Mesenchymal stem cell (in vitro differentiated cells and primary cell): ENCODE measurements around the gene NDUFA13.
A peak's percentile ranks its signal among the peaks of the same experiment; 100 is the strongest.

Experiments
- DNase-seq: peaks from one replicate; pipeline ENCODE4 v3.0.0-alpha.2; 2013
- H2AFZ ChIP-seq: one replicate; pipeline ENCODE4 v1.6.1; 2013; ENCODE audit warnings: low read depth, mild to moderate bottlenecking, control low read depth, inconsistent platforms, low read length, moderate library complexity
- H2AK5ac ChIP-seq: 2 replicates; pipeline ENCODE4 v1.6.1; 2013; ENCODE audit warnings: low read length, moderate library complexity, mild to moderate bottlenecking, inconsistent platforms; ENCODE audit not compliant: severe bottlenecking
- H2BK120ac ChIP-seq: one replicate; pipeline ENCODE4 v1.6.1; 2013; ENCODE audit warnings: low read depth, mild to moderate bottlenecking, inconsistent platforms, low read length, moderate library complexity
- H2BK12ac ChIP-seq, 2 experiments: one replicate each; pipeline ENCODE4 v1.6.1; 2013; ENCODE audit warnings: inconsistent platforms in 2 of 2, low read length in 2 of 2, mild to moderate bottlenecking in 2 of 2, moderate library complexity in 2 of 2, control low read depth in 1 of 2
- H2BK15ac ChIP-seq: one replicate; pipeline ENCODE4 v1.6.1; 2013; ENCODE audit warnings: mild to moderate bottlenecking, low read depth, inconsistent platforms; ENCODE audit not compliant: poor library complexity, severe bottlenecking
- H2BK5ac ChIP-seq: 2 replicates; pipeline ENCODE4 v1.6.1; 2013; ENCODE audit warnings: low read depth, mild to moderate bottlenecking, low read length, control low read depth, inconsistent platforms; ENCODE audit not compliant: poor library complexity, severe bottlenecking
- H3K14ac ChIP-seq, 2 experiments: one replicate each; pipeline ENCODE4 v1.6.1; 2013; ENCODE audit warnings: inconsistent platforms in 2 of 2, low read length in 2 of 2, control low read depth in 1 of 2, mild to moderate bottlenecking in 1 of 2, moderate library complexity in 1 of 2
- H3K18ac ChIP-seq, 2 experiments: one replicate each; pipeline ENCODE4 v1.6.1; 2013; ENCODE audit warnings: inconsistent platforms in 2 of 2, low read length in 2 of 2, control low read depth in 1 of 2, low read depth in 1 of 2, mild to moderate bottlenecking in 1 of 2
- H3K23ac ChIP-seq, 2 experiments: one replicate each; pipeline ENCODE4 v1.6.1; 2013; ENCODE audit warnings: inconsistent platforms in 2 of 2, low read length in 2 of 2, mild to moderate bottlenecking in 2 of 2, moderate library complexity in 2 of 2, control low read depth in 1 of 2
- H3K27ac ChIP-seq: 2 replicates; pipeline ENCODE4 v1.5.1; 2013; ENCODE audit warnings: mild to moderate bottlenecking, moderate library complexity, low read length, control low read depth, inconsistent platforms; ENCODE audit not compliant: poor library complexity, severe bottlenecking
- H3K27me3 ChIP-seq, 2 experiments: 2 replicates each; pipeline versions ENCODE4 v1.6.1 to v1.7.0; 2013; ENCODE audit warnings: low read length in 2 of 2, mild to moderate bottlenecking in 2 of 2, moderate library complexity in 2 of 2, control low read depth in 1 of 2, inconsistent platforms in 1 of 2; ENCODE audit not compliant: control insufficient read depth in 1 of 2, insufficient read depth in 1 of 2
- H3K36me3 ChIP-seq, 2 experiments: 2 replicates each; pipeline versions ENCODE4 v1.6.1 to v1.7.0; 2013; ENCODE audit warnings: low read length in 2 of 2, control low read depth in 1 of 2, inconsistent platforms in 1 of 2, low read depth in 1 of 2, mild to moderate bottlenecking in 1 of 2; ENCODE audit not compliant: insufficient read depth in 2 of 2, control insufficient read depth in 1 of 2
- H3K4ac ChIP-seq, 2 experiments: one replicate each; pipeline ENCODE4 v1.6.1; 2013; ENCODE audit warnings: inconsistent platforms in 2 of 2, low read length in 2 of 2, mild to moderate bottlenecking in 2 of 2, moderate library complexity in 2 of 2, control low read depth in 1 of 2, low read depth in 1 of 2
- H3K4me1 ChIP-seq: 2 replicates; pipeline ENCODE4 v1.6.1; 2013; ENCODE audit warnings: low read depth, low read length, control low read depth; ENCODE audit not compliant: control insufficient read depth, insufficient read depth
- H3K4me2 ChIP-seq: 2 replicates; pipeline ENCODE4 v1.6.1; 2013; ENCODE audit warnings: low read length, mild to moderate bottlenecking, inconsistent platforms; ENCODE audit not compliant: poor library complexity, severe bottlenecking
- H3K4me3 ChIP-seq, 2 experiments: 2 replicates each; pipeline versions ENCODE4 v1.5.1 to v1.7.0; 2013; ENCODE audit warnings: low read length in 2 of 2, mild to moderate bottlenecking in 2 of 2, control low read depth in 1 of 2, low read depth in 1 of 2; ENCODE audit not compliant: insufficient read depth in 1 of 2
- H3K79me1 ChIP-seq: replicated peaks from 2 replicates; pipeline ENCODE4 v1.6.1; 2013; ENCODE audit warnings: mild to moderate bottlenecking, control low read depth, low read length, inconsistent platforms; ENCODE audit not compliant: poor library complexity, severe bottlenecking
- H3K9ac ChIP-seq: 2 replicates; pipeline ENCODE4 v1.7.0; 2013; ENCODE audit warnings: mild to moderate bottlenecking, low read length, moderate library complexity
- H3K9me3 ChIP-seq: 2 replicates; pipeline ENCODE4 v1.7.0; 2013; ENCODE audit warnings: mild to moderate bottlenecking, low read length; ENCODE audit not compliant: control insufficient read depth
- H4K8ac ChIP-seq: one replicate; pipeline ENCODE4 v1.6.1; 2013; ENCODE audit warnings: inconsistent platforms, mild to moderate bottlenecking, low read length, moderate library complexity
- H4K91ac ChIP-seq: one replicate; pipeline ENCODE4 v1.6.1; 2013; ENCODE audit warnings: mild to moderate bottlenecking, low read length, inconsistent platforms
- WGBS: methylation state at CpG from one replicate; pipeline ENCODE4 v1.1.7; 2013; ENCODE audit warnings: mixed read lengths; 5-methylcytosine and 5-hydroxymethylcytosine counted together

The NDUFA13 gene

DNA sequence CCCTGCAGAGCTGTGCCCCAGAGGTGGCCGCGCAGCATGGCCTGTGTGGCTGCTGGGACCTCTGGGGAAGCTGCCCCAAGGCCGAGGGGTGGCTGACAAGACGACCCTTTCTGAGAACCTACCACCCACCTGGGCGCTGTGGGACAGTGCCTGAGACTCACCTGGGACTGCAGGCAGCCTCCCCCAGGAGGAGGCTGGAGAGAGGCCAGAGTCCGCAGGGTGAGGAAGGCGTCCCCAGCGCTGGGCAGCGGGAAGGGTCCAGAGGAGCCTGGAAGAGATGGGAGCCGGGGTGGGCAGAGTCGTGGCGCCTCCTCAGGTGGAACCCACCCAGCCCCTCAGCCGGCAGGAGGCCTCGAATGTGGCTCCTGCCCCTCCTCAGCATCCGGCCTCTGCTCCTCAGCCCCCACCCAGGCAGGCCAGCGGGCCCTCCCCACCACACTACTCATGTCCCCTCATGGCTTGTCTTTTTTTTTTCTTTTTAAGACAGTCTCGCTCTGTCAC lies 47.4 kb downstream of the NDUFA13 start:
- peaks cover 0 to 3% of the 10 kb centered on the region in 2 experiments for H3K36me3 ChIP-seq
- no peaks in the 10 kb centered on the region for H3K79me1 ChIP-seq
- no peak overlapping the region for H2AK5ac ChIP-seq
- no peak overlapping the region for H2BK12ac ChIP-seq
- H3K27ac ChIP-seq = no peak overlapping the region
- H3K23ac ChIP-seq = no peak overlapping the region
- no peak overlapping the region for H3K4me3 ChIP-seq
- H2BK5ac ChIP-seq = no peak overlapping the region
- no peak for DNase-seq
- no peaks in the 10 kb centered on the region for H3K27me3 ChIP-seq
- H3K9ac ChIP-seq = no peak overlapping the region
- no peak overlapping the region for H2AFZ ChIP-seq
- WGBS = 92% methylated on average over 16 of the region's 17 CpGs
- no peaks in the 10 kb centered on the region for H3K9me3 ChIP-seq
- no peak overlapping the region for H4K91ac ChIP-seq
- no peak overlapping the region for H3K4ac ChIP-seq
- no peak overlapping the region for H2BK120ac ChIP-seq
- no peak overlapping the region for H4K8ac ChIP-seq
- no peak overlapping the region for H3K18ac ChIP-seq
- H2BK15ac ChIP-seq = no peak overlapping the region
- peaks cover 12% of the 10 kb centered on the region for H3K4me1 ChIP-seq
- no peak overlapping the region for H3K14ac ChIP-seq
- H3K4me2 ChIP-seq = no peak overlapping the region

DNA sequence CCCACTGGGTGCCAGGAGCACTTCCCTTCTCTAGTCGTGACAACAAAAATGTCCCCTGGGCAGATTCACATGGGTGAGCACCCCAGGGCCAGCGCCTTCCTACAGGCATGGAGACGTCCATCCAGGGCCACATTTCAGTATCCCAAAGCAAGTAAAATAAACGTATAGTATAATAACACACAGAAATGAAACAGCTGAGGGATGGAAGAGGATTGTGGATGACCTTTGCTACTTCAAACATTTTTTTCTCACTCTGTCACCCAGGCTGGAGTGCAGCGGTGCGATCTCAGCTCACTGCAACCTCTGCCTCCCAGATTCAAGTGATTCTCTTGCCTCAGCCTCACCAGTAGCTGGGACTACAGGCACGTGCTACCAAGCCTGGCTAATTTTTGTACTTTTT lies 50.3 kb downstream of the NDUFA13 start:
- DNase-seq = peak; percentile 28
- Histone ChIP-seq H3K27ac (no peak overlapping the region), H3K9ac (no peak overlapping the region), H2AFZ (no peak overlapping the region), H2AK5ac (no peak overlapping the region), H3K4me2 (no peak overlapping the region), H3K79me1 (no peaks in the 10 kb centered on the region), H3K18ac (no peak overlapping the region), H2BK120ac (no peak overlapping the region), H3K27me3 (no peaks in the 10 kb centered on the region), H3K9me3 (no peaks in the 10 kb centered on the region), H4K8ac (no peak overlapping the region), H4K91ac (no peak overlapping the region), H3K36me3 (peaks cover 0 to 3% of the 10 kb centered on the region in 2 experiments), H2BK5ac (no peak overlapping the region), H2BK15ac (no peak overlapping the region), H3K14ac (no peak overlapping the region), H3K4me3 (no peak overlapping the region), H3K23ac (no peak overlapping the region), H2BK12ac (no peak overlapping the region), H3K4ac (no peak overlapping the region), H3K4me1 (peaks cover 7% of the 10 kb centered on the region)
- WGBS = 58% methylated on average over 4 of the region's 7 CpGs

DNA sequence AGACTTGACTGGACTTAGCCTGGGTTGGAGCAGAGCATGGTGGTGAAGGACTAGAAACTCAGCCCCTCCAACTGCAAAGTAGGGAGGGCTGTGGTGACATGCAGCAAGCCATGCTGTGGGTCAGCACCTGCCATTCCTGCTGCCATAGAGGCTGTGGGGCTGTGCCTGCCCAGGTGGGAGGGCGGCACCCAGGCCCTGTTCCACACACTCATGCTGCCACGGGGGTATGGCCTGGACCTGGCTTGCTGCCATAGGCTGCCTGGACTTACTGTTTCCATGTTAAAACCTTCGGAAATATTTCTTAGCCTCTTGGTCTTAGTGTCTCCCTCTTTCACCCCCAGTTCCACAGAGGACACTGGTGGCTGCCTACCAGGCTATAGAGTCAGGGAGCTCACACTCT lies 51.4 kb downstream of the NDUFA13 start:
- no peak overlapping the region for H2AFZ ChIP-seq
- peaks cover 0 to 3% of the 10 kb centered on the region in 2 experiments for H3K36me3 ChIP-seq
- no peak overlapping the region for H2AK5ac ChIP-seq
- H3K27ac ChIP-seq = no peak overlapping the region
- no peak overlapping the region for H2BK15ac ChIP-seq
- H3K18ac ChIP-seq = no peak overlapping the region
- H3K4me2 ChIP-seq = no peak overlapping the region
- H3K9ac ChIP-seq = no peak overlapping the region
- H2BK5ac ChIP-seq = no peak overlapping the region
- WGBS = 79% methylated on average over 3 of the region's 3 CpGs
- no peaks in the 10 kb centered on the region for H3K79me1 ChIP-seq
- H2BK120ac ChIP-seq = no peak overlapping the region
- H3K27me3 ChIP-seq = no peaks in the 10 kb centered on the region
- no peak overlapping the region for H2BK12ac ChIP-seq
- no peak overlapping the region for H3K4me3 ChIP-seq
- DNase-seq = no peak
- H3K4ac ChIP-seq = no peak overlapping the region
- no peak overlapping the region for H4K91ac ChIP-seq
- H3K14ac ChIP-seq = peak overlapping the region in 1 of 2 experiments; percentile 53
- H4K8ac ChIP-seq = no peak overlapping the region
- peaks cover 7% of the 10 kb centered on the region for H3K4me1 ChIP-seq
- H3K23ac ChIP-seq = no peak overlapping the region
- H3K9me3 ChIP-seq = no peaks in the 10 kb centered on the region

DNA sequence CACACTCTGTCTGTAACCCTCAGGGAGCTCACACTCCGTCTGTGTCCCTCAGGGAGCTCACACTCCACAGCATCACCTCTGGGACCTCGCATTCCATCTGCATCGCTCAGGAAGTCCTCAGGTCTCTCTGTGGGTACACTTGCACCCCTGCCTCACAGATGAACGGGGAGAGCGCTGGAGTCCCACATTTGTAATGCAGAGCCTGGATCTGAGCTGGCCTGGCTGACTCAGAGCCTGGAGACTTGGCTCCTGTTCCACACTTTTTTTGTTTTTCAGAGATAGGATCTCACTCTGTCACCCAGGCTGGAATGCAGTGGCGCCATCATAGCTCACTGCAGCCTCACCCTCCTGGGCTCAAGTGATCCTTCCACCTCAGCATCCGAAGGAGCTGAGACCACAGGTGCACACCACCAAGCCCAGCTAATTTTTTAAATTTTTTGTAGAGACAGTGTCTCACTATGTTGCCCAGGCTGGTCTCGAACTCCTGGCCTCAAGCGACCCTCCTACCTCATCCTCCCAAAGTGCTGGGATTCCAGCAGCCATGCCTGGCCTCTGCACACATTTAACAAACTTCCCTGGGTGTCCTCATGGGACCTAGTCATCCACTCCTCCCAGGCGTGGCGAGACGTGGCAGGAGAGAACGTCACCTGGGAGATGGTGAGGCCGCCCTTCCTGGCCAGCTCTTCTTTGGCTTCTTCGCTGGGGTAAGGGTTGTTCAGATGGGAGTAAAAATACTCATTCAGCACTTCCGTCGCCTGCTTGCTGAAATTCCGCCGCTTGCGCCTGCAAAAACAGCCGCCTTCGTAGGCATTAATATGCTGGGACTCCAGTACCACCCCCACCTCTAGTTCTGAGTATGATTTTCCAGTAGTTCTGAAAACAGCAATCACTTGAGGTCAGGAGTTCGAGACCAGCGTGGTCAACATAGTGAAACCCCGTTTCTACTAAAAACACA lies 53.1 kb downstream of the NDUFA13 start:
- Histone ChIP-seq H4K8ac (no peak overlapping the region), H3K14ac (no peak overlapping the region), H4K91ac (no peak overlapping the region), H2BK12ac (no peak overlapping the region), H3K9ac (no peak overlapping the region), H3K79me1 (no peaks in the 10 kb centered on the region), H3K4me2 (no peak overlapping the region), H3K36me3 (peaks cover 0 to 3% of the 10 kb centered on the region in 2 experiments), H3K18ac (no peak overlapping the region), H3K23ac (no peak overlapping the region), H2BK5ac (no peak overlapping the region), H3K27me3 (no peaks in the 10 kb centered on the region), H2AFZ (no peak overlapping the region), H2BK120ac (no peak overlapping the region), H2AK5ac (no peak overlapping the region), H3K4me3 (no peak overlapping the region), H2BK15ac (no peak overlapping the region), H3K4ac (no peak overlapping the region), H3K27ac (no peak overlapping the region), H3K4me1 (peaks cover 7% of the 10 kb centered on the region), H3K9me3 (no peaks in the 10 kb centered on the region)
- DNase-seq = no peak
- WGBS = 94% methylated on average over 24 of the region's 25 CpGs
